GM21390 (cell line): ENCODE measurements around the gene SF3A2.
A peak's percentile ranks its signal among the peaks of the same experiment; 100 is the strongest.

Experiments used
- ATAC-seq: cut with Tn5 transposase; IDR thresholded peaks from one replicate; pipeline ENCODE4 v1.9.1; 2021; ENCODE audit not compliant: unreplicated experiment

The SF3A2 gene

DNA sequence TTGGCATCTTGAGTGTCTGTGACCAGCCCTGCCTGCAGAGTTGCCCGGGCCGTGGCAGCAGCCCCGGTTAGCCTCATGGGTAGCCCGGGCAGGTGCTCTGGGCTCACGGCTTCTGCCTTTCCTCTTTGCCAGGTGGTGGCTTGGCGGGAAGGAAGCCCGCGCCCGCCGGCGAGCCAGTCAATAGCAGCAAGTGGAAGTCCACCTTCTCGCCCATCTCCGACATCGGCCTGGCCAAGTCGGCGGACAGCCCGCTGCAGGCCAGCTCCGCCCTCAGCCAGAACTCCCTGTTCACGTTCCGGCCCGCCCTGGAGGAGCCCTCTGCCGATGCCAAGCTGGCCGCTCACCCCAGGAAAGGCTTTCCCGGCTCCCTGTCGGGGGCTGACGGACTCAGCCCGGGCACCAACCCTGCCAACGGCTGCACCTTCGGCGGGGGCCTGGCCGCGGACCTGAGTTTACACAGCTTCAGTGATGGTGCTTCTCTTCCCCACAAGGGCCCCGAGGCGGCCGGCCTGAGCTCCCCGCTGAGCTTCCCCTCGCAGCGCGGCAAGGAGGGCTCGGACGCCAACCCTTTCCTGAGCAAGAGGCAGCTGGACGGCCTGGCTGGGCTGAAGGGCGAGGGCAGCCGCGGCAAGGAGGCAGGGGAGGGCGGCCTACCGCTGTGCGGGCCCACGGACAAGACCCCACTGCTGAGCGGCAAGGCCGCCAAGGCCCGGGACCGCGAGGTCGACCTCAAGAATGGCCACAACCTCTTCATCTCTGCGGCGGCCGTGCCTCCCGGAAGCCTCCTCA lies 10.4 kb upstream of the SF3A2 start:
- no peak for ATAC-seq

DNA sequence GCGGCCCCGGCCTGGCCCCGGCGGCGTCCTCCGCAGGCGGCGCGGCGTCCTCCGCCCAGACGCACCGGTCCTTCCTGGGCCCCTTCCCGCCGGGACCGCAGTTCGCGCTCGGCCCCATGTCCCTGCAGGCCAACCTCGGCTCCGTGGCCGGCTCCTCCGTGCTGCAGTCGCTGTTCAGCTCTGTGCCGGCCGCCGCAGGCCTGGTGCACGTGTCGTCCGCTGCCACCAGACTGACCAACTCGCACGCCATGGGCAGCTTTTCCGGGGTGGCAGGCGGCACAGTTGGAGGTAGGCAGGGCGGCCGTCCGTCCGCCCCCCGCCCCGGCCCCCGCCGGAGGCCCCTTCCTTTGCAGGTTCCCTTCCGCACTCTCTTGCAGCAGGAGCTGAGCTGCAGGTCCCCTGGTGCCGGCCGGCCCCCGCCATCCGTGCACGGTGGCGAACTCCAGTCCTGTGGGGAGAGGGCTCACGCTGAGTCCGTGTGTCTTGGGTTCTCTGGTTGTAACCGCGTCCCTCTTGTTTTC lies 9.7 kb upstream of the SF3A2 start:
- ATAC-seq = no peak

DNA sequence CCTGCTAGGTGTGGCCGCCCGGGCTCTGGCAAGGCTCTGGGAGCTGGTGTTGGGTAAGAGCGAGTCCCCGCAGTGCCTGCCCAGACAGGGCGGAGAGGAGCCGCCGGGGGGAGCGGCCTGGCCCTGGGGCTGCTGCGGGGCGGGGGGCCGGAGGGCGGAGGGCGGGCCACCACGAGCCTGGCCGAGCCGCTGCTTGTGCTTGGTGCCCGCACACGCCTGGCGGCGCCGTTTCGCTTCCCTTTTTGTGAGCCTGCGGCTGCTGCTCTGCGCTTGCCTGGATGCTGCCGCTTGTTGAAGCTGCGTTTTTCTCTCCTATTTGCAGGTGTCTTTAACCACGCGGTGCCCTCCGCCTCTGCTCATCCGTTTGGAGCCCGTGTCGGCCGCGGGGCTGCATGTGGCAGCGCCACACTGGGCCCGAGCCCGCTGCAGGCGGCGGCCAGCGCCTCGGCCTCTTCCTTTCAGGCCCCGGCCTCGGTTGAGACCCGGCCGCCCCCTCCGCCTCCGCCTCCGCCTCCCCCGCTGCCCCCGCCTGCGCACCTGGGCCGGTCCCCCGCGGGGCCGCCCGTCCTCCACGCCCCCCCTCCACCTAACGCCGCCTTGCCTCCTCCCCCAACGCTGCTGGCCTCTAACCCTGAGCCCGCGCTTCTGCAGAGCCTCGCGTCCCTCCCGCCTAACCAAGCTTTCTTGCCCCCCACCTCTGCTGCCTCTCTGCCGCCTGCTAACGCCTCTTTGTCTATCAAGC lies 9.0 kb upstream of the SF3A2 start:
- no peak for ATAC-seq

DNA sequence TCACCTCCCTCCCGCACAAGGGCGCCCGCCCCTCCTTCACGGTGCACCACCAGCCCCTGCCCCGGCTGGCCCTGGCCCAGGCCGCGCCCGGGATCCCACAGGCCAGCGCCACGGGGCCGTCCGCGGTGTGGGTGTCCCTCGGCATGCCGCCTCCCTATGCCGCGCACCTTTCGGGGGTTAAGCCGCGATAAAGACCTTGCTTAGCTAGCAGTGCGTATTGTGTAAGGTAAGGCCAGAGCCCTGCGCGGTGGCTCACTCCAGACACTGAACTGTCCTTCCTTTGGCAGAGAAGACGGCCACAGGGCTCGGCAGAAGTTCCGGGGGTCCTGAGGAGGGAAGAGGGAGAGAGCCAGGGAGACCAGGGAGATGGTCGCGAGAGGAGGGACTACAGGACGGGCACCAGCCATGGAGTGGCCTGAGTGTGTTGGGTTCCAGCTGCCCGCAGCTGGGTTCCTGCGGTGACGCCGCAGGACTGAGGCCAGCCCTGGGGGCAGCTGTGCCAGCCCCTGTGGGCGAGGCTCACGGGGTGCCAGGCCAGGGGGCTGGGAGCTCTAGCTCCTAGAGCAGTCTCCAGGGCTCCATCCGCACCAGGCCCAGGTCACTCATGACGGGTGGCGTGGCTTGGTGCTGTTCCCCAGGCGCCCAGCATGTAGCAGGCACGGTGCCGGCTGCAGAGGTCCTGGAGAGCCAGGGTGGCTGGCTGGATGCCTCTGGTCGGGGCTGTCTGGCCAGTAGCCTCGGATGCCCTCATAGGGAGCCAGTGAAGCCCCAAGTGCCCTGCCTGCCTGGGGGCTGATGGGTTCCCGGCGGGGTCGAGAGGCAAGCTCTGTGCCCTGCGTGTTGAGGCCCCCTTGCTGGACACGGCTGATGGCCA lies 8.2 kb upstream of the SF3A2 start:
- ATAC-seq = no peak

DNA sequence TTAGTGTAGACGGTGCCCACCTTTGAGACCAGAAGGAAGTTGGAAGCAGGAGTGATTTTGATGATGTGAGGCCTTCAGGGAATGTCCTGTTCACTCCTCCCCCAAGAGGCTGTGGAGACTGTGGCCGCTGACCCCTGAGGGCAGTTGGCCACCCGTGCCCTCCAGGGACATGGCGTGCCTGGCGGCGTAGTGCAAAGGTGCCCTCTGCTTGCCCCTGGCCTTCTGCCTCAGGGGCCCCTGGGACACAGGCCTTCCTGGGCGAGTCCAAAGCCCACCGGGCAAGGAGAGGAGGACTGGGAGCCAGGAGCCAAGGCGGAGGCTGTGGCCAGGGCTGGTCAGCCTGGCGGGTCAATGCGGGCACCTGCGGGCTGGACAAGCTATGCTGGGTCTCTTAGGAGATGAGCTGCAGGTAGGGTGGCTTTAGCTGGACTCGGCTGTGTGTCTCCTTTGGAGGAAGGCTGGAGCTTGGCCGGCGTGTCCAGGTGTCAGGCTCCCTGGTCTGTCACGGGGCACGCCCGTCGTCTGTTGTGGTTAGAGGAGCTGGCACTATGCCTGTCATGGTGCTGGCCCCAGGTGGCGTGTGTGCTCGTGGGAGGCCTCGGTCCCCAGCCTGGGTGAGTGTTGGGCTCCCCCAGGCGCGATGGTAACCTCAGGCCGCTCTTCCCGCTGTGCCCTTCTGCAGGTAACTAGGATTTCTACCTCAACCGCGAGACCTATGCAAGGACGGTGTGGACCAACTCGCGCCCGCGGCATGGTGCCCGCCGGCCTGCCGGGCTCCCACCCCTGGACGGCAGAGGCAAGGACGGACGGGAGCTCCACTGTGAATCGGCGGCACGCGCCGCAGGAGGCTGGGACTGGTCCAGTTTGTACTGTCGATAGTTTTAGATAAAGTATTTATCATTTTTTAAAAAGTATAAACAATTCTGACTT lies 7.3 kb upstream of the SF3A2 start:
- ATAC-seq = no peak

DNA sequence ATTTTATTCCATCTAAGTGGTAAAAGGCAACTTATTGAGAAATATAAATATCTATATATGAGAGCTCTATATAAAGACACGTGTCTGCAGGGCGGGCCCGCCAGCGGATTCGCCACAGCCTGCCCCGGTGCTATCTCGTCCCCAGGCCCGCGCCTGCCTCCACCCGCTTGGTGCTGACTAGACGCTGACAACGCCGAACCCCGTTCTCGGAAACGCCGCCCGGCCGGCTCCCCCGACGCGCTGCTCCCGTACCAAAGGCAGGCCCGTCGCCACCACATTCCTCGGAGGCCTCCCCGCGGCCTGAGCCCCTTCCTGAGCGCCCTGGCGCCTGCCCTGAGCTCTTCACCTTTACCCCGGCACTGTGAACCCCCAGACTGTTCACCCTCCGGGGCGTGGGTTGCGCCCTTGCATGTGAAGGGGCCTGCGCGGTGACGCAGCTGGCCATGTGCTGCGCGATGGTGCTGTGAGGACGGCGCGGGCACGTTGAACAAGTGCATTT lies 6.5 kb upstream of the SF3A2 start:
- ATAC-seq = no peak

DNA sequence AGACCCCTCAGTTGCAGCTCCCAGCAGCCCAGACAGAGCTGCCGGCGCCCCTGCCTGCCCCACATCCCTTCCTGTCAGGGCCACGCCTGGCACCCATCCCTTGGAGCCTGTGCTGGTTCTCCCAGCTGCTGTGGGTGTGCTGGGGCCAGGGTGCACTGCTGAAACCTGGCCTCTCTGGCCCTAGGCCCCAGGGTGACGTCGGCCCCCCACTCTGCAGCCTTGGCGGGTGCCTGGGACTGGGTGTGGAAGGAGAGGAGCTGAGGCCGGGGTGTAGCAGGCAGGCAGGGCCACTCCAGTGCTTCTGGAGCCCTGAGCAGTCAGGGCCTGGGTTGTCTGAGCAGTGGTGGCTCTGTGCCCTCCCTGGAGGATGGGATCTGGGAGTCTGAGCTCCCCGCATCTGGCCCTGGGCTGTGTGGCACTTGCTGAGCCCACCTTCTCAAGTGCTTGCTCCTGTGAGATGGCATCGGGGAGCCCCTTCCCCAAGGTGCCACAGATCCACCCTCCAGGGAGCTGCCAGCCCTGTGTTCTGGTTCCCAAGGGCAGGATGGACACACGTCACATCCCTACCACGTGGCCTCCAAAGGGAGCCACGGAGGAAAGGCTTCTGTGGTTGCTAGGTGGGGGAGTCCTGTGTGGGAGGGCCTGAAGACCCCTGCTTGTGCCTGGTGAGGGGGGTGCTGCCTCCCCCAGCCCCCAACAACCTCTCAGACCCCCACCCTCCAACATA lies 5.7 kb upstream of the SF3A2 start:
- ATAC-seq = no peak

DNA sequence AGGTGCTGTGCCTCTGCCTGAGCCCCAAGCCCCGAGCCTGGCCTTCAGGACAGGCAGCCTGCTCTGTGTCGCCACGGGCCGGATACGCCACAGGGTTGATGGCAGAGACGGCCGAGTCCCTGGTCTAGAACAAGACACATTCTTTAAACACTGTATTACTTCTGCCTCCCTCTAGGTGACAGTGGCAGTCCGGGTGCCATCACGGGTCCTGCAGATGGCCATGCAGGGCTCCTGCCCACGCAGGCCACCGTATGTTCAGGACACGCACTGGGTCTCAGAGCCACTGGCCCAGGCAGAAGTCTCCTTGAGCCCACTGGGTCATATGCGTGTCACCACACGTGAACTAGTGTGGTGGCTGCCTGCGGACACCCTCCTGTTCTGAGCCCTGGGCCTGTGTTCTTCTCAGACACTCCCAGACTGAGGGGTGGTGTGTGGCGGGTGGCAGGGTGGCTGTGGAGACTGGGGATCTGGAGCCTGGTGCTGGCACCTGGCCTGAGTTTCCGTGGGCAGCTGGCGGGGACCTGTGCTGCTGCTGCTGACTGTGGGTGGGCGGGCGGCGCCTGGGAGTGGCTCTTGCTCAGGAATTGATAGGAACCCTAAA lies 4.9 kb upstream of the SF3A2 start:
- ATAC-seq = no peak

DNA sequence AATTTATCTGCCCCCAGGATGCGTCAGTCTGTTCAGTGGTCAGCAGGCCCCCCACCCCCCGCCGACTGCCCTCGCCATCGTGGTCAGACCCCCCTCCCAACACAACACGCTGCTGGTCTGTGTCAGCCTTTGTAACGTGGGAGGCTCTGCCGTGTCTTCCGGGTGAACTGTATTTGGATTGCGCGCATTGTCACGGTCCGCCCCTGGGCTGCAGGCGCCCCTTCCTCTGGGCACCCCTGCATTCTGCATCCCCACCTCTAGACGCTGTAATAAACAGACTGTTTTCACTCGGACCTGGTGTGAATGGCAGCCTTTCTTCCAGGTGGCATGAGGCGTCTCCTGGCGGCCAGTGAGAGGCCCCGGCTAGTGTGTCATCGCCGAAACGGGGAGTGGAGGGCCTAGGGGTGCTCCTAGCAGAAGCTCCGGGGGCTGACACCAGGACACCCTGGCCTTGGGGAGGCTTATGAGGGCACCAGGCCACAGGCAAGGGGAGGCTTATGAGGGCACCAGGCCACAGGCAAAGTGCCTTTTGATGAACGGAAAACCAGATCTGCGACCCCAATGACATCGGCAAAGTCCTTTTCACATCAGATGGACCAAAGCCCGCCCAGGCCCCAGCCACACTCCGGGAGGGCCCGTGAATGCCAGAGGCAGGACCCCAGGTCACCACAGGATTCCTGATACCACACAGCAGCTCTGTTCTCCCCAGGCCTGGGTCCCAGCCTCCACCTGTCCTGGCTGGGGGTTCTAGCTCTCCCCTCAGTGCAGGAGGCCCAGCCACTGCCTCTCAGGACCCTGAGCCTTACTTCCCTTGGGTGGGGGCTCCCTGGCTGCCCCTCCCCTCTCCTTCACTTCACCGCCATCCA lies 4.1 kb upstream of the SF3A2 start:
- no peak for ATAC-seq

DNA sequence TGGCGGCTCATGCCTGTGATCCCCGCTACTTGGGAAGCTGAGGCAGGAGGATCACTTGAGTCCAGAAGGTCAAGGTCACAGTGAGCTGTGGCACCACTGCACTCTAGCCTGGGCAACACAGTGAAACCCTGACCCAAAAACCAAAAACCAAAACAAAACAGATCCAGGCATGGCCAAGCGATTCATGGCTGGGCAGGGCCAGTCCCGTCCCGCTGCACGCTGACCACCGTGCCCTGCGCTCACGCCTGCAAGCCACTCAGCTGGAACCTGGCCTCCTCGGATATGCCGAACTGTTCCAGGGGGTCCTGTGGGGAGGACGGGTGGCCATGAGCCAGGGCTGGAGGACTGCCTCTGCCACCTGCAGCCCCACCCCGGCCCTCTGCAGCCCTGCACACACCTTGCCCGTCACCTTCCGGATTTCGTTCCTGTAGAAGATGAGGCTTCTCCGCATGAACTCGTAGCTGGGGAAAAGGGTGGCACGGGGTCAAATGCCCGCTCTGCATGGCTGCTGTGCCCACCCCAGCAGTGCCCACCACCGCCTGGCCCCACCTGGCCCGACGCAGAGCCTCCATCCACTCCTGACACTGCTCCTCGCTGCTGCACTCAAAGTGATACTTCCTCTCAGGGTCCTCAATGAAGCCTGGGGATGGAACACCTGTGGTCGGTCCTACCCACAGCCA lies 2.9 kb upstream of the SF3A2 start:
- no peak for ATAC-seq

DNA sequence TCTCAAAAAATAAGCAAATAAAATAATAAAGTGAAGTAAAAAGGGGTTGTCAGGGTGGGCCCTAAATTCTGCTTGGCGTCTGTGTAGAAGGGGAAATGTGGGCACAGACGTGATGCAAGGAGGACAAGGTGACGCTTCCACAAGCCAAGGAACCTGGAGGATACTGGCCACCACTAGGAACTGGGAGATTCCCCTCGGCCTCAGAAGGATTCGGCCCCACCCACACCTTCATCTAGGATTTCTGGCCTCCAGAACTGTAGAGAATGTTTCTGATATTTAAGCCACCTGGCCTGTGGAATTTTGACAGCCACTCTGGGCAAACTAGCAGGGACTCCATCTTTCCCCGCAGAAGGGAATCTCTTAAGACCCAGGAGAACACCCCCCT lies 1.6 kb upstream of the SF3A2 start:
- ATAC-seq = no peak

DNA sequence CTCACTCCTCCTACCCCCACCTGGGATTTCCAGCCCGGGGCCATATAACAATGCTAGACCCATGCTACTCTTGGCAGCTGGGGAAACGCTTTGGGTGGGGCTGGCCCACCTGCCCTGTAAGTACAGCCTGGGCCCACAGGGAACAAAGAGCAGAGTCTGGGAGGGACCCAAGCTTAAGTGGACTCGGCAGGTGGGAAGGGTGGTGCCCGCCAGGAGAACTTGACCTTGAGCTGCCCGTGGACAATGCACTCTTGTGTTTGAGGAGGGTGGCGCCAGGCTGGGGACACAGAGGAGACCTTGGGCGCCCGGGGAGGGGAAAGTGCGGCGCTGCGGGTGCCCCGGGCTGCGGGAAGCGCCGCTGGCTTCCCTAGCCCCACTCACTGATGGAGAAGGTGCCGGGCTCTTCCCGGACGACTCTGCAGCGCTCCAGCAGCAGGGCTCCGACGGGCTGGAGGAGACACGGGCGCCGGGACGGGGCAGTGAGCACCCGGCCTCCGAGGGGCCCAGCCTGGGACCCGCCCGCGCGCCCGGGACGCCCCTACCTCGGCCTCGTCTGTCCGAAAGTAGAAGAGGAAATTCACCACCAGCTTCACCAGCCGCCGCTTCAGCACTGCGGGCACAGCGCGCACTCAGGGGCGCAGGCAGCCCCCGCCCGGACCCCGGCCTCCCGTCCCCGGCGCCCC lies 1.1 kb upstream of the SF3A2 start:
- peak; percentile 13 for ATAC-seq

DNA sequence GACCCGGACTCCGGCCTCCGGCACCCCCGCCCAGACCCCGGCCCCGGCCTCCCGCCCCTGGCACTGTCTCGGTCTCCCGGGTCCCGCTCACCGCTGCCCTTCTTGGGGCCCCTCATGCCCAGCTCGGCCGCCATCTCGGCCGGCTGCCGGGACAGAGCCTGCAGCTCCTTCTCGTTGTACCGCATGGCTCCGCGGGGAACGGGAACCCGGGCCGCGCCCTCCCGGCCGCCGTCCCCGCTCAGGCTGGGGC lies 635 bp upstream of the SF3A2 start:
- no peak for ATAC-seq

DNA sequence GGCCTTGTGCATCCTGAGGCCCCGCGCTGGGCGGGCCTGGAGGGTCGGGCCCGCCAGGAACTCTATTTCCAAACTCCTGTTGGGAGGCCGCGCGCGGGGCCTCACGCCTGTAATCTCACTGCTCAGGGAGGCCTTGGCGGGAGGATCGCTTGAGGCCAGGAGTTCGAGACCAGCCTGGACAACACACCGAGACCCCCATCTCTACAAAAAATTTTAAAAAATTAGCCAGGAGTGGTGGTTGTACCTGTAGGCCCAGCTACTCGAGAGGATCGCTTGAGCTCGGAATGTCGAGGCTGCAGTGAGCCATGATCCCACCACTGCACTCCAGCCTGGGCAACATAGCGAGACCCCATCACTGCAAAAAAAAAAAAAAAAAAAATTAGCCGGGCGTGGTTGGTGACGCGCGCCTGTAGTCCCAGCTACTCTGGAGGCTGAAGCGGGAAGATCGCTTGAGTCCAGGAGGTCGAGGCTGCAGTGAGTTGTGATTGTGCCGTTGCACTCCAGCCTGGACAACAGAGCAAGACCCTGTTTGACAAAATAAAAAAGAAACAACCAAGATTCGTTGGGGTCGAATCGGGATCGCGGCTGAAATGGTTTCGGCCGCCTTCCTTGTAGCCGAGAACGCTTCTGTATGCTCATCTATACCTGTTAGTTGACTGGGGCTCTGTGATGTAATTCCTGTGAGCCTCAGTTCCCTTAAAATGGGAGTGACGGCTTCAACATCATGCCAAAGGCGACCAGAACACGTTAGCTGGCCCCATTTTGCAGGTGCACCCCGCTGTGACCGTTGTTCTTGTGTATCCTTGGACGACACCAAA lies 636 bp downstream of the SF3A2 start:
- no peak for ATAC-seq

DNA sequence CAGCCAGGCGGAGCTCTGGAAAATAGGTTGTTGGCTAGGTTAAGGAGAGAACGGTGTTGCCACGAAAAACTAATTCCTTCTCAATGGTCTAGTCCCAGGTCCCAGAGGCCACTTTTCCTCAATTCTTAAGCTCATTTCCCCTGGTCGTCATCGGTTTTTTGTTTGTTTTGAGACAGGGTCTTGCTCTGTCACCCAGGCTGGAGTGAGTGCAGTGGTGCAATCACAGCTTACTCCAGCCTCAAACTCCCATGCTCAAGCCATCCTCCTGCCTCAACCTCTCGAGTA lies 1.2 kb downstream of the SF3A2 start:
- no peak for ATAC-seq

DNA sequence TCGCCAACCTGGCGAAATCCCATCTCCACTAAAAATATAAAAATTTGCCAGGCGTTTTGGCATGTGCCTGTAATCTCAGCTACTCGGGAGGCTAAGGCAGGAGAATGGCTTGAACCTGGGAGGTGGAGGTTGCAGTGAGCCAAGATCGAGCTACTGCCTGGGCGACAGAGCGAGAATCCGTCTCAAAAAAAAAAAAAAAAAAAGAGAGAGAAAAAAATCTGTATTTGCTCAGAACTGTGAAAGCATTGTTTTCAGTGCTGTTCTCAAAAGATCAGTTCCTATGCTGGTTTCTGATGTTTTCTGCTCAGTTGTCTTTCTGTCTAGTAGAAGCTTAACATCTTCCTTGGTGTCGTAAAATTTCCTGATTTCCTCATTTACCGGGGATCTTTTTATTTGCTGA lies 2.5 kb downstream of the SF3A2 start:
- ATAC-seq = no peak
